ENCODE results near the gene APCDD1L.

APCDD1L gene

GRCh38 chr20:58549231-58550209 lies 34.3 kb upstream of the APCDD1L start:
- no peak for TF ChIP-seq CTCF (IDR thresholded peaks at IDR 0.05; ENCODE audit: insufficient read depth, missing control alignments)
- FAIRE-seq = no peak
- DNase-seq (ENCODE audit: insufficient read length, low spot score) = no peak

GRCh38 chr20:58547623-58548475 lies 32.6 kb upstream of the APCDD1L start:
- DNase-seq (ENCODE audit: insufficient read length, low spot score) (no peak), FAIRE-seq (no peak)
- no peak for TF ChIP-seq CTCF (IDR thresholded peaks at IDR 0.05; ENCODE audit: insufficient read depth, missing control alignments)

GRCh38 chr20:58546756-58547622 lies 31.8 kb upstream of the APCDD1L start:
- FAIRE-seq (no peak), DNase-seq (ENCODE audit: insufficient read length, low spot score) (no peak)
- TF ChIP-seq CTCF (IDR thresholded peaks at IDR 0.05; ENCODE audit: insufficient read depth, missing control alignments) = no peak

GRCh38 chr20:58546416-58546711 lies 31.2 kb upstream of the APCDD1L start:
- no peak for DNase-seq (ENCODE audit: insufficient read length, low spot score)
- no peak for FAIRE-seq
- no peak for TF ChIP-seq CTCF (IDR thresholded peaks at IDR 0.05; ENCODE audit: insufficient read depth, missing control alignments)

- no peak for FAIRE-seq
- no peak for TF ChIP-seq CTCF (IDR thresholded peaks at IDR 0.05; ENCODE audit: insufficient read depth, missing control alignments)
- DNase-seq (ENCODE audit: insufficient read length, low spot score) = no peak
Measured at GRCh38 chr20:58545565-58546415, 30.6 kb upstream of the APCDD1L start.

GRCh38 chr20:58544891-58545290 lies 29.7 kb upstream of the APCDD1L start:
- DNase-seq (ENCODE audit: insufficient read length, low spot score) (no peak), FAIRE-seq (no peak)
- no peak for TF ChIP-seq CTCF (IDR thresholded peaks at IDR 0.05; ENCODE audit: insufficient read depth, missing control alignments)

All from D721Med (cell line).